Stimulated activated CD4-positive, alpha-beta T cell treated with anti-CD3 and anti-CD28 coated beads, Interleukin-12 subunit alpha, Interleukin-12 subunit beta, amount 100 ng/mL, for 48 hours (primary cell): ENCODE measurements around the gene GRIK3.

Experiments used
- DNase-seq, 3 donors: peaks; one replicate each; pipeline ENCODE4 v3.0.0-alpha.2; 2020; ENCODE audit warnings: low read depth in 2 of 3, low spot score in 1 of 3

The GRIK3 gene

DNA sequence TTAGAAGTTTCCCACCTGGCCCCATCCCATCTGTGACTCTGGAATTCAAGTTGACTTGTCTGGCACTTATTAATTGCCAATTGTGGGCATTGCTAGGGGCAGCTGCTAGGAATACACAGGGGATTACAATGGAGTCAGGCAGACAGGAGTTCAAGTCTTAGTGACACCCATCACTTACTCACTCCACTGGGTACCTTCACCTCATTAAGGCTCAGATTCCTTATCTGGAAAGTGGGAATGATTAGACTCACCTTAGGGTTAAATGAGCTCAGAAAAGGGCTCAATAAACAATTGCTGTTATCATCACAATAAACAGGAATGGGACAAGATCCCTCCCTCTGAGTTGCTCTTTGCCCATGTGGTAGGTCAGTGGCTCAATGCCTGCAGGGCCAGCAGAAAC, 18.2 kb downstream of the GRIK3 start:
- no peak for DNase-seq

DNA sequence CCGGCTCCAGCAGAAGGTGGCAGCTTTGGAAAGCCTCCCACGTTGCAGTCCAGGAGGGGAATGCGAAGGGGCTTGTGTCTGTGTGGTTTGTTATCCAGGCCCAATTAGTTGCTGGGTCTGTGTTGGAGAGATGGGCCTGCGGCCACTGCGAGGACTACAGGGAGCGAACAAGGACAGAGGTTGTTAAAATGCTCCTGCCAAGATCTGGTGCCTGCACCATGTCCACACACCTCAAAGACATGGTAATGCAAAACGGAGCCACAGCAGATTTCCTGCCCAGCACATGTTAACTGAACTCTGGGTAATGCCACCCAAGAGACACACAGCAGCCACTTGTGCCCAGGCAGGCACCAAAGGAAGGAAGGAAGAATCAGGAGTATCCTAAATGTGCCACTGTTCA, 18.6 kb downstream of the GRIK3 start:
- DNase-seq: no peak

DNA sequence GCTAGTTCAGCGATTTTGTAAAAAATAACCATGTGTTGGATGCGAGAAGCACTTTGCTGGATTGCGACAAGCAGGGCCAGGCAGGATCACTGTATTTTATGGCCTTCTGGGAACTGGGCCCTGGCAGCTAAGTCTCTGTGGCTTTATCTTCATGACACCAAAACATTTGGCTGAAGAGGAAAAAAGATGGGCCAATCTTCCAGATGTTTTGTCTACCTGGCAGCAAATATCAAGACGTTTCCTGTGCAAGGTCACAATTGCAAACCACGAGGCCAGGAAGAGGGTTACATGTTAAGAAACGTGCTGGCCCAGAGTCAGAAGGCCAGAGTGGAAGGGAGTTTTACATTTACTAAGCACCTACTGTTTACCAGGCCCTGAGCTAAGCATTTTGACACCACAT, 22.1 kb downstream of the GRIK3 start:
- no peak for DNase-seq

DNA sequence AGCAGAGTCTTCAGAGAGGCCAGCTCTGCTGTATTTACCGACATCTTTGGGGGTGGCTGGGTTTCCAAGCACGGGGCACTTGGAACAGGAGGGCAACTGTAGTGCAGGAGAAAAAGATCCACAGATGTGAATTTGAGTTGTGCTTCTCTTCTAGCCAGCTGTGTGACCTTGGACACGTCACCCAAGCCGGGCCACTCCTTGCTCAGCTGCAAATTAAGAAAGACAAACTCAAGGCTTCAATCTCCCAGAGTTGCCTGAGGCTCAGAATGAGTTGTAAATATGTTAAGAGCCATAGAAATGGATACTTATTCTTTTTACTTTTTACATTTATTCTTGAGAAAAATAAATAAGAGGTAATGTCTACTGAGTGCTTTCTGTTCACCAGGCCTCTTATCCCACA, 24.3 kb downstream of the GRIK3 start:
- no peak for DNase-seq

DNA sequence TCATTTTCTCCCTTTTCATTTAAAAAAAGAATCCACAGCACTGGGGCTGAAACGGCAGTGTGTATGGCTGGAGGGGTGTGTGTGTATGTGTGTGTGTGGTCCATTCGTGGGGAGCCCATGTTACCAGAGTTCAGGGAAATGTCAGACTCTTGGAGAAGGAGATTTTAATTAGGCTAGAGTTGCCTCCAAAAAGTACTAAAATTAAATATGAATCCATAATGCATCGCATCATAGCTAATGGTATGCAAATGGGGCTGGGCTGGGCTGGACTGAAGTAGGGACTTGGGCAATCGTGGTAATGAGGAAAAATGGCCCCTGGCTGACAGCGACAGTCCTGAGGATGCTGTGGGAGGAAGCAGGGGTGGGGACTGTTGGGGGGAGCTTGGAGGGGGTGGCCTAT, 24.8 kb downstream of the GRIK3 start:
- DNase-seq: no peak

DNA sequence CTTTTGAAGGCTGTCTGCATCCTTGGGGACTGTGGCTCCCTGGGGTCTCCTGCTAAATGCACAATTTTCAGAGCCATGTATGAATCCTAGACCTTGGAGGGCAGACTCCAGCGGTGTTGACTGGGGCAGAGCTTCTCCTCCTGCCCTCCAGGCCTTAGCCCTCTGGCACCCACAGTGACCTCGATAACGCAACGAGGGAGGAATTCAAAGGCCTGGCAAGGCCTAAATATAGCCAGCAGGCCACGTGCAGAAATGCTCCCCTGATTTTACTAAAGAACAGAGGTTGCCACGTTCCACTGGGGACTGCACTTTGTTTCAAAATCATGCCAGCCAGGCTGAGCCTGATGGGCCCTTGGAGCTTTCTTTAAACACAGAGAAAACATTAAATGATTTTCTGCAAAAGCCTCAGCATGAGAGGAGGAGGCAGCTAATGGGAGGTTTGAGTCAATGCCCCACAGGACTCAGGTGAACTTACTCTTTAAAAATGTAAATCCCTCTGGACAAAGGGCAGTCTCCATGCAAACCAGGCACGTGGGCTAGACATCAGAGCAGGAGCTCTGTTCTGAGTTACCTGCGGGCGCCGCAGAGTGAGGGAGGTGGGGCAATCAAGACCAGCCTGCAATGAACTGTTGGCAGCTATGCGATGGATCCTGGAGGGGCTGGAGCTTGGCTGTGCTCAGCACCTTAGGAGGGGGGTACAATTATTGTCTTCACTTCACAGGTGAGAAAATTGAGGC, 28.0 kb downstream of the GRIK3 start:
- DNase-seq: no peak

DNA sequence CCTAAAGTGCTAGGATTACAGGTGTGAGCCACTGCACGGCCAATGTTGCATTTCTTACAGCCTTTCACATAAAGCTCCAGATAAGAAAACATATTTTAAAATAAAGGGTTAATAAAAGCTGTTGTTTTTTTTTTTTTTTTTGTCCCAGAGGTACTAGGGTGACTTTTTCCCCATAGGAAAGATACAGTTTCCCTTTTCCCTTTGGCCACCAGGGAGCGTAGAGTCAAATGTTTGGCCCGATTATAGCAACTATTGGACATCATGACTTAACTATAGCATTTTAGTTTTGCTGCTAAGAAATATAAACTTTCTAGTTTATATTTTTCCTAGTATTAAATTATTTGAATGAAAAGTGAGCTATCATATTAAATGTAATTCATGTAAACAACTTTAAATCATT, 31.4 kb downstream of the GRIK3 start:
- no peak for DNase-seq

DNA sequence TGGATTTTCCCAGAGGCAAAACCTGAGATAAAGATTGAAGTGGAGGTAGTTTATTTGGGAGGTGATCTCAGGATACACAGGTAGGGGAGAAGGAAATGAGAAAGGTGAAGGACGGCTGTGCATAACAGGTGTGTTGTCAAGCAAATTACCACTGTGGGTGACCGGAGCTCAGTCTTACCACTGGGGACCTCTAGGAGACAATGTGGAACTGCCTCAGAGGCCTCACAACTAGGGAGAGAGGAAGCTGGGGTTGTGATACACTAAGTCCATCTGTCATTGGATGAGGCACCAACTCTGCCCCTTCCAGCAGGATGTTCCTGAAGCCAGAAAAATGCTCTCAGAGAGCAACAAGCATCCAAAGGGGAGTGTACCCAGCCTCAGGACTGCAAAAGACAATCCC, 32.6 kb downstream of the GRIK3 start:
- DNase-seq: no peak

DNA sequence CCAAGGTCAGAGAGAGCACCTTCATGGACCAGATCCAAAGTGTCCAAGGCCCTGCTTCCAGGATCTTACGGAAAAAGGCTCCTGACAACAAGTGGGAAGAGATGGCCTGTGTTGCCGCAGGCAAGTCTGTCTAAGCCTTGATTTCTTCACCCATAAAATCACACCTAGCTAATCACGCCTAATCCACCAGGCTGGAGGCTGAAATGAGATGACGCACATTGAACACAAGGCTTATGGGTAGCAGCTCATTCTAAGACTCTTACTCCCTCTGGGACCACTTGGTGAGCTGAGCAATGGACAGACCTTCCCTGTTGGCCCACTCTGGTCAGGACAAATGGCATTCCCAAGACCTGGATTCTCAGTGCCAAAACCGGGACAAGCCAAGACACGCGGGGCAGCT, 38.2 kb downstream of the GRIK3 start:
- DNase-seq: no peak

DNA sequence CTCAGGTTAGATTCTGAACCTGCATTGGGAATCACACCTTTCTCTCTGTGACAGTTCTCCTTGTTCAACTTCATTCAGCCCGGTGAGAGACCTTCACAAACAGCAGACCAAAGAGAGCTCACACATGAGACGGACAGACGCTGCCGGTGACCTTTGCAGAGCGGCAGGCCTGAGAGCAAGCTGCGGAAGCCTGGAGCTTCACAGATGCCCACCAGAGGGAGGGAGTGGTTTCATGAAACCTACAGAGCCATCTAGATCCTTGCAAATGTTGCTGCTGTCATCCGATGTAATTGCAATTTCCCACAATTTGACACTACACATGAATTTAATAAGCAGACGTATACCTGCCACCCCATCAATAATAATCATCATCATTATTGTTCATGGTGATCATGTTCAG, 39.4 kb downstream of the GRIK3 start:
- DNase-seq: no peak

DNA sequence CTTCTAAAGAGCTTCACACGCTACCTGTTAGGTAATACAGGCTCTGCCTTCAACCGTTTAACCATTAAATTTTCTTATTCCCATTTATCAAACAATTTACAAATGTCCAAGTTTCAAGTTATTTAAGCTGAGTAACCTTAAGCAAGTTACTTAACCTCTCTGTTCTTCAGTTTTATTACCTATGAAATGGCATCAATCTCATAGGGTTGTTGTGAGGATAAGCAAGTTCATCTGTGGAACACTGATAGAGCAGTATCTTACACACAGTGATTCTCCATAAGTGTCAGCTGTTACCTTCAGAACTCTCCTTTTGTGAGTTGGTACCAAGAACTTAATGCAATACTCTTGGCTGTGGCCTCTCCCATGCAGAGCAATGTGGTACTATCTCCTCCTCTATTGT, 40.0 kb downstream of the GRIK3 start:
- DNase-seq: no peak

DNA sequence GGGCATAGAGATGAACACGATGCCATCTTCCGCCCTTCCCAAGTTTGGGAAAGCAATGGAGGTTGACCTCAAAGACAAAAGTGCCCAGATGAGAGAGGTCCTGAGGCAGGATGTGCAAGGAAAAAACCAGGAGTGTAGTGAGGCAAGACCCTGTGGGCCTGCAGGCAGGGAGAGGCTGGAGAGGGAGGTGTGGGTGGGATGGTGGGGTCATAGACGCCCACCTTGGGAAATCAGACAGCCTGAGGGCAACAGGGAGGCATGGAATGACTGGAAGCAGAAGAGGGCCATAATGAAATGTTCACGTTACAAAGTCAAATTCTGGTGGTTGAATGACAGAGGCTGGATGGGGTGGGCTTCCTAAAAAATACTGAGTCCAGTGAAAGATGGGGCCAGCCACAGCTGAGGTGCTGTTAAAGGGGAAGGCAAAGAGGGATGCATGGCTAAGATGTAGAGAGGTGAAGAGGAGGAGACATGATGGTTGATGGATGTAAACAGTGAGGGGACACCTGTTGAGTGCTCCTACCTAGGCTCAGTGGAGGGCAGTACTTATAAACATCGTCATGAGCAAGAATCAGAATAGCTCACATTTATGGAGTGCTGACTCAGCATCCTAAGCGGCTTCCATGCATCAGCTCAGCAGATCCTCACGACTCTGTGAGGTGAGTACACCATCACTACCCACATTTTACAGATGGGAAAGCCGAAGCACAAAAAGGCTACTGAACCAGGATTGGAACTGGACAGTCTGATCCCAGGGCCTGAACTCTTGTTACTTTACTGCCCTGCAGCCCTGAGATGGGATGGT, 42.0 kb downstream of the GRIK3 start:
- no peak for DNase-seq

DNA sequence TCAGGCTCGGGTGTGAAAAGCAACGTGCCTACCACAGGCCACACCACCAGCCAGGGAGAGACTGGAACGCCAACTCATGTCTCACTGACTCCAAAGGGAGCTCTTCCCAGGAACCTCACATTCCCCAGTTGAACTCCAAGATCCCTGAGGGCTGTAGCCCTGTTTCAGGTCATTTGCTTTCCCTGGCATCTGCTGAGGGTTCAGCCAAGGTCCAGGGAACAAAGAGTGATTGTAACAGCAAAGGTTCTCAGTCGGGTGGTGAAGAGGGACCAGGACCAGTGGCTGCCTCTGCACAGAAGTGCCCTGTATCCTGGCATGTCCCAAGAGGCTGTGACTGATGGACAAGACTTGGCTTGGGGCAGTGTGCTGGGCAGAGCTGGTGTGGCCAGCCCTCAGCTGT, 42.8 kb downstream of the GRIK3 start:
- DNase-seq: no peak

DNA sequence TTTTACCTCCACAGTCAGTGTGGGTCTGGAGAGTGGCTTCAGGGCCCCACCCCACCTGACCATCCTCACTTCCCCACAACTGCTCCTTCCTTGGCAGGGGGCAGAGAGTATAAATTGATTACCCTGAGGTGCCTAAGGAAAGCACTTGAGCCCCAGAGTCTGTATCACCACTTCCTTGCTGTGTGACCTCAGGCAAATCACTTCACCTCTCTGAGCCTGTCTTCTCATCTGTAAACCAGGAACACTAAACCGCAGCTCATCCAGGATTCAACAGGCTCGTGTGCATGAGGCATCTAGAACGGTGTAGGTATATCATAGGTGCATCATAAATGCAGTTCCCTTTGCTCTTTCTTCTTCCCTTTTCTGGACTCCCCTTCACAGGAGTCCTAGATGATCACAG, 43.4 kb downstream of the GRIK3 start:
- DNase-seq: no peak

DNA sequence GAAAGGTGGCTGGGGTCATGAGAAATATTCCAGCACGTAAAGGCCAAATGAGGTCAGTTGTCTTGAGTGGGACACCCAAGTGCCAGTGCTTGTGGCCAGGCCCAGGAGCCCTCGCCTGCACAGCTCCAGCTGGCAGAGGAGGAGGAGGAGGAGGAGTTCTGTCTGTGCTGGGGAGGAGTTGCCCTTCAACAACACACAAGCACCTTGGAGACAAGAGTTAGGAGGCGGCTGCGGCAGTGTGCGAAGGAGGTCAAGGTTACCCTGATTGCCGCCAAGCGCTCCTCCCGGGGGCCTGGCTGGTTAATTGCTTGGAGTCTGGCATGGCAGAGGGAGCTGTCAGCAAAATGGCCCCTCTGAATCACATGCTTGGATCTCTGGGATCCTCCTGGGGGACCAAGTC, 45.1 kb downstream of the GRIK3 start:
- no peak for DNase-seq

DNA sequence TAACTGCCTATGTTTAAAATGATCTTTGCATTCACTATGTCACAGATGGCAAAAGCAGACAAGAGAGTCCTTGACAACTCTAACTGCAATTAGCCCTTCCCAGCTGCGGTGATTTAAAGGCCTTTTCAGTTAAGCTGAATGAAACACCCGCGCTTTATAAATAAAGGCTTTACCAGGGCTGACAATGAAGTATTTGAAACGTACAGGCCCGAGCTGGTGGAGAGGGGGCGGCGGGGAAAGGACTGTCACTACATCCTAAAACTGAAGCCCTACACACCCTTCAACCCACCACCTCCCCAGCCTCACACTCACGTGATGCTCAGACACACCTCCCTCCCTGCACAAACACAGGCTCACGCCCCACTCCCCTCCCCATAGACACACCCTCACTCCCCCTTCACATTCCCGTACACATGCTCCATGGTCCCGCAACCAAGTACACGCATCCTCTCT, 45.5 kb downstream of the GRIK3 start:
- DNase-seq: no peak

DNA sequence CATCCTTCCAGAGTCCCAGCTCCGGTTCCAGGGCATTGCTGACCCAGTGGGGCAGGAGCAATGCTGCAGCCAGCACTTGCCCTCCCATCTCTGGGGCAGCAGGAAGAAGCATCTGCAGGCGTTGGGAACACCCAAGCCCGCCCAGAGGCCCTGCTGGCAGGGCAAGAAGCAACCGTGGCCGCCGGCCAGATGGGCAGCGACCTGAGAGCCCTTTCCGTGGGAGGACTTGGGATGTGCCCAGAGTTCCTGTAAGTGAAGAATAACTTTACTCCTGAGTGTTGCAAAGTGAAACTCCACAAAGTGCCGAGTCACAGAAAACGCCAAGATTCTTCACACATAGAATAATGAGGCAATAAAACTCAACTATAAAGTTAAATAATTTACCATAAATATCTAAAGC, 46.0 kb downstream of the GRIK3 start:
- no peak for DNase-seq

DNA sequence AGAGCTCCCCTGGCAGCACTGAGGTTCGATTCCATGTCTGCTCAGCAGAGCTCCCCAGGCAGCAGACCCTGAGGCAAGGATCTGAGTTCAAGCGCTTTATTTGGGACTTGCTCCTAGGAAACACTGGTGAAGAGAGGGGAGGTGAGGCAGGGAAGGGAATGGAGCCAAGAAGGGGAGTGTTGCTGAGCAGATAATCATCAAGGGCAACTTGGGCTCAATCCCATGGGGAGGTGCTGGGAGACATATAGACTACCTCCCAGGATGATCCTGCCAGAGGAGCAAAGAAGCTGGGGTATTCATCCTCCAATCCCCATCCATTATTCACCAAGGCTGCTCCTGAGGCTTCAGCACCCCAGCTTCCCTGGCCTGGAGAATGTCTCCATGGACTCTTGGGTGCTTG, 47.0 kb downstream of the GRIK3 start:
- DNase-seq: no peak

DNA sequence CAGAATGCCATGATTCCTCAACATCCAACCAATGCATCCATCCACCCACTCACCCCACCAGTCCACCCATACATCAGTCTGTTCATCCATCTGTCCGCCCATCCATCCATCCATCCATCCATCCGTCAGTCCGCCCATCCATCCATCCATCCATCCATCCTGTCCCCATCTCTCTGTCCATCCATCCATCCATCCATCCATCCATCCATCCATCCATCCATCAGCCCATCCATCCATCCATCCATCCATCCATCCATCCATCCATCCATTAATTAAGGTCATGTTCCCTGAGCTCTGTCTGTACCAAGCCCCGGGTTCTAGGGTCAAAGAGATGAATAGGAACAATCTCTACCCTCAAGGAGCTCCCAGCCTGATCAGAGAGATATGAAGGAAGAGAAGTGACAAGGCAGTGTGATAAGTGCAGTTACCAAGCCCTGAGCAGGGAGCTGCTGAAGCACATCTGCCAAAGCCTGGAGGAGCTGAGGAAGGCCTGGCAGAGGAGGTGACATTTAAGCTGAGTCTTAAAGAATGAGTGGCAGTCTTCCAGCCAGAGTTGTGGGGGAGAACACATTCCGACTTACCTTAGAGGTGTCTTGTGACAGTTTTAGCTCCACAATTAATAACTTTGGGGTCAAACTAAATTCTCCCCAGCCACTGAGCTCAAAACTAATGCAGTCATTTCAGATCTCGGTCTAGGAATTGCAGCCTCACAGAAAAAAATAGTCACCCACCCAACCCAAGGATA, 47.9 kb downstream of the GRIK3 start:
- DNase-seq: no peak

DNA sequence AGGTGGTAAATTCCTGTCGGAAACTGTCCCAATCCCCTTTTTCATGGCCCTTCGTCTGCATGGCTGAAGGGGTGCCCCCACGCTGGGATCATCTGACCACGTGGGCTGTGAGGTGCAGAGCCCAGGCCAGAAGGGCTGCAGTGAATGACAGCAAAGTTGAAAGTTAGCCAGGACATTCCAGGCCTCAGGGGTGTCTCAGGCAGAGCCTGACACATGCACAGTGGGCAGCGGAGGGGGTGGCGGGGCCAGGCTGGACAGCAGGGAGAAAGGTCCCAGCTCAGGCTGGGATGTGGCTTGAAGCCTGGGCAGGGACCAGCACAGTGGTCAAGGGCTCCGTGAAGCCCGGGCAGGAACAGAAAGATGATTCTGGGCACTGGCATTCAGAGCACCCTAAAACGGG, 49.6 kb downstream of the GRIK3 start:
- DNase-seq: no peak

DNA sequence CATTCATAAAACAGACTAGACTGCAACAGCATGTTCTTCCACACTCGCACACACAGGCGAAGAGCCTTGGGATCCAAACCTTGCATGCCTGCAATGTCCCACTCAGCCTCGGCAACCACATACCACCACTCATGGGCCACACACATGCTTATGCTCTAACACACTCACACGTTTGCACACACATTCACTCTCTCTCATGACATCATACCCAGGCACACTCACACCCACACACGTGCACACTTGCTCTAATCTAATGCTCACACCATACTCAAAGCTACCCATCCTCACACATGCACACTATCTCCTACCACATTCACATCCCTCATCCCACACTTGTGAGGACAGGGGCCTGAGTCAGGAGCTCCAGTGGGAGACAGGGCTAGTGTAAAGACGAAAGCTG, 50.3 kb downstream of the GRIK3 start:
- DNase-seq: no peak

DNA sequence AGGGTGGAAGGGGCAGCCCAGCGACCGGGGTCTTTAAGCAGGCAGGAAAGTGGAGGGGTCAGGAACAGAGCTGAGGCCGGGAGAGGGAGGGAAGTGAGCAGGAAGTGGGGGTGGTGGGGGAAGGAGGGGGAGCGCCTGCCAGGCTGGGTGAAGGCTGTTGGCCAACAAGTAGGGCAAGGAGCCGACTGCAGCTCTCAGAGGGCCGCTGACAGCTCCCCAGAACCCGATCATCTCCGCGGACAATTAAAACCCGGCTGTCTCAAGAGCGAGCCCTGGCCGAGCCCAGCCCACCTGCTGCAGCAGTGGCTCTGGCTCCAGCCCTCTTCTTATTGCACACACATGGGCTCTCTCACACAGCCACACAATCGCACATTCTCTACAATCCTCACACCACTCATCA, 51.6 kb downstream of the GRIK3 start:
- DNase-seq: no peak
